Epithelial cell of esophagus (primary cell): ENCODE data around the gene CCDC8.
"Not testable (repeated sequence)": the region's sequence is repeated elsewhere in the genome, so short reads cannot be mapped to it uniquely, and the experiment has no call there.

ENCODE experiments used
- DNase-seq: peaks from one replicate; pipeline ENCODE4 v3.0.0; 2010; ENCODE audit warnings: low read depth
- H3K4me3 ChIP-seq: 2 replicates; pipeline ENCODE4 v1.5.1; 2011; ENCODE audit warnings: mild to moderate bottlenecking, low read length, control low read depth
- TF ChIP-seq, protein P1 (sequence below): IDR thresholded peaks from 2 replicates; pipeline ENCODE4 v1.5.1; 2011; ENCODE audit warnings: low read depth, mild to moderate bottlenecking, low read length, control low read depth, inconsistent platforms; ENCODE audit not compliant: insufficient read depth; ENCODE audit errors: missing control alignments

Gene CCDC8

DNA sequence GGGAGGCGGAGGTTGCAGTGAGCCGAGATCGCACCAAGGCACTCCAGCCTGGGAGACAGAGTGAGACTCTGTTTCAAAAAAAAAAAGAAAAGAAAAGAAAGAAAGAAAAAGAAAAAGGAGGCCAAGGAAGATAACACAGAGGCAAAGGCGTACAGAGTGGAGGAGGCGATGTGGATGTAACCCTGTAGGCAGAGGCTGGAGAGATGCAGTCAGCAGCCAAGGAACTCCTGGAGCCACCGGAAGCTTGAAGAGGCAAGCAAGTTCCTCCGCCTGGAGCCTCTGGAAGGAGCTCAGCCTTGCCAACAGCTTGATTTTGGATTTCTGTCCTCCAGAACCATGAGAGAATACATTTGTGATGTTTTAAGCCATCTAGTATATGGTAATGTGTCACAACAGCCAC, 6.7 kb upstream of the CCDC8 start:
- no peak overlapping the region for H3K4me3 ChIP-seq
- TF ChIP-seq, protein P1, sequence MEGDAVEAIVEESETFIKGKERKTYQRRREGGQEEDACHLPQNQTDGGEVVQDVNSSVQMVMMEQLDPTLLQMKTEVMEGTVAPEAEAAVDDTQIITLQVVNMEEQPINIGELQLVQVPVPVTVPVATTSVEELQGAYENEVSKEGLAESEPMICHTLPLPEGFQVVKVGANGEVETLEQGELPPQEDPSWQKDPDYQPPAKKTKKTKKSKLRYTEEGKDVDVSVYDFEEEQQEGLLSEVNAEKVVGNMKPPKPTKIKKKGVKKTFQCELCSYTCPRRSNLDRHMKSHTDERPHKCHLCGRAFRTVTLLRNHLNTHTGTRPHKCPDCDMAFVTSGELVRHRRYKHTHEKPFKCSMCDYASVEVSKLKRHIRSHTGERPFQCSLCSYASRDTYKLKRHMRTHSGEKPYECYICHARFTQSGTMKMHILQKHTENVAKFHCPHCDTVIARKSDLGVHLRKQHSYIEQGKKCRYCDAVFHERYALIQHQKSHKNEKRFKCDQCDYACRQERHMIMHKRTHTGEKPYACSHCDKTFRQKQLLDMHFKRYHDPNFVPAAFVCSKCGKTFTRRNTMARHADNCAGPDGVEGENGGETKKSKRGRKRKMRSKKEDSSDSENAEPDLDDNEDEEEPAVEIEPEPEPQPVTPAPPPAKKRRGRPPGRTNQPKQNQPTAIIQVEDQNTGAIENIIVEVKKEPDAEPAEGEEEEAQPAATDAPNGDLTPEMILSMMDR: no peak
- DNase-seq: no peak

DNA sequence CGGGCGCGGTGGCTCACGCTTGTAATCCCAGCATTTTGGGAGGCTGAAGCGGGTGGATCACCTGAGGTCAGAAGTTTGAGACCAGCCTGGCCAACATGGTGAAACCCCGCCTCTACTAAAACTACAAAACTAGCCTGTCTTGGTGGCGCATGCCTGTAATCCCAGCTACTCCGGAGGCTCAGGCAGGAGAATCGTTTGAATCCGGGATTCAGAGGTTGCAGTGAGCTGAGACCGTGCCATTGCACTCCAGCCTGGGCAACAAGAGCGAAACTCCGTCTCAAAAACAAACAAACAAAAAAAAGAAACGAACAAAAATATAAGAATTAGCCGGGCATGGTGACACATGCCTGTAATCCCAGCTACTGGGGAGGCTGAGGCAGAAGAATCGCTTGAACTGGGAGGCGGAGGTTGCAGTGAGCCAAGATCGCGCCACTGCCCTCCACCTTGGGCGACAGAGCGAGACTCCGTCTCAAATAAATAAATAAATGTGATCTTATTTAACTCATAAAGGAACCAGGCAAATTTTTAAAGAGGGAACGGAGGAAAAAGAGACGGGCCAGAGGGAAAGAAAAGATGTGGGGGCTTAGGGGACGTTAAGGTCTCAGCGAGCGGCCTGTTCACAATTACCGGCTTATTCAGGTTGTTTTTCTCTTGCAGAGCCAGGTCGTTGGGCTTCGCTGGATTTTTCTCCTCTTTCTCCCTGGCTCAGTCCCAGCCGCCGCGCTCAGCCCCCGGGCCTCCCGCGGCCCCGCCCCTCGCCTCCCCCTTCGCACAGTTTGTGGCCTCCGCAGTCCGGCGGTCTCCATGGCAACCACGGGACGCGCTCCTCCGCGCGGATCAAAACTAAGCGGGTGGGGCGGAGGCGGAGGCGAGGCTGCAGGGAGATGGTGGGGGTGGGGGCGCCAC, 2.7 kb upstream of the CCDC8 start:
- DNase-seq: peak; percentile 60
- H3K4me3 ChIP-seq: peak overlapping the region; percentile 13

DNA sequence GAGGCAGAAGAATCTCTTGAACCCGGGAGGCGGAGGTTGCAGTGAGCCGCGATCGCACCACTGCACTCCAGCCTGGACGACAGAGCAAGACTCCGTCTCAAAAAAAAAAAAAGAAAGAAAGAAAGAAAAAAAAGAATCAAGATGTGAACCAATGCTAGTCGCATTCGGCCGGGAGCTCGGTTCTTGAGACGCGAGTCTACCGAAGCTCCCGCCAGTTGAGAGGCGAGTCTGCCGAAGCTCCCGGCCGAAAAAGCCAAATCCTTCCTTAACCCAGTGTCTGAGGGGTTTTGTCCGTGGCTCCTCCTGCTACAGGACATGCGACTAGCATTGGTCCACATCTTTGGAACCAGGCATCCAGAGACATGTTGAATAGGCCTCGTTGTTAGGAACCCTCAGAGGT, 1.5 kb upstream of the CCDC8 start:
- H3K4me3 ChIP-seq, DNase-seq: not testable (repeated sequence)

DNA sequence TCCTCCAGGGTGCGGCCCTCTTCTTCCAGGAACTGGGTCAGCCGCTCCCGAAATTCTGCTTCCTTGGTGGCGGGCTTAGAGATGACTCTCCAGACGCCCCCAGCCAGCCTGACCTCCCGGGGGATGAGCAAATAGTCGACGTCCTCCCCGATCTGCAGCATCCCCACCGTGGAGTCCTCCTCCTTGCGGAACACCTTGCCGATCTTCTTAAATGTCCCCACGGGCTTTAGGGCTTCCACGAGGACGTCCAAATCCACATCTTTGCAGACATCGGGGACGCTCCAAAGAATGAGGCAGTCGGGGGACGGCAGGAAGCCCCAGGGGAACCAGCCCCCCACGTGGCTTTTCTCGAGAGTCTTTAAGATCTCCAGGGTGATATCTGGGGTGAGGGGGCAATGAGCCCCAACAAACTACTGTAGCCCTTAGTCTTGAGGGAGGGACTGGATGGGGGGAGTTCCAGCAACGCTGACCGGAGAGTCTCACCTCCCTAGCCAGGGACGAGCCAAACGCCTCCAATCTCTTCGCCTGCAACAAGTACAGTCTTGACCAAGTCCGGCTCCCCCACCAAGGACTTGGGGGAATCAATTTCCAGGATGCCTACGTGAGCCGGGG, 608 bp downstream of the CCDC8 start:
- TF ChIP-seq, protein P1: no peak
- DNase-seq: no peak
- peak overlapping the region; percentile 76 for H3K4me3 ChIP-seq

DNA sequence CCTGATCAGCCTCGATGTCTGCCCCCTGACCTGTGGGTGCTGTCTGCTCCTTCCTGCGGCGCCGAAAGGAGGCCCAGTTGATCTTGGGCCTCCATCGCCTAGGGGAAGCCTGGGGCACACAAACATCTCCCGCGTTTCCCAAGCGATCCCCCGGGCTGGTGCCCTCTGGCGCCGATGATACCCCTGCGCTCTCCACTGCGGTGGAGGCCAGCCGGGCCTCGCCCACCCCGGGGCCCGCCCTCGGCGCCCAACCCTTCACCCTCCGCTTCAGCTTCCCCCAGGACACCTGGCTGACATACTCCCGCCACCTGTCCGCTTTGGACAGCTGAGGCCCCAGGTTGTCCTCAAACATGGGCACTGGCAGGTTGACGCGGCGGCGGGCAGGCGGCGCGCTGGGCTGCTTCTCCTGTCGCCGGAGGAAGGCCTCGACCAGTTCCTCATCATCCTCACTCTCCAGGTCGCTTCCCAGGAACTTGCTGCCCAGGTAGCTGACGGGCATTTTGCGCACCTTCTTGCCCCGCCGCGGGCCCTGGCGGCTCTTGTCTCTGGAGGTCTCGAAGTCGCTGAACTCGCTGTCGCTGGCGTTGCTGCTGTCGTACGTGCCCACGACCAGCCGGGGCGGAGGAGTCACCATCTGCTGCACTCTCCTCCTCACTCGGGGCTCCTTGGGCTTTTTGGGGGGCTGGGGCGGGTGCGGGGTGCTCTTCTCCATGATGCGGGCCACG, 1.3 kb downstream of the CCDC8 start:
- TF ChIP-seq, protein P1: peak; percentile 8
- DNase-seq: no peak
- H3K4me3 ChIP-seq: peak overlapping the region; percentile 76

DNA sequence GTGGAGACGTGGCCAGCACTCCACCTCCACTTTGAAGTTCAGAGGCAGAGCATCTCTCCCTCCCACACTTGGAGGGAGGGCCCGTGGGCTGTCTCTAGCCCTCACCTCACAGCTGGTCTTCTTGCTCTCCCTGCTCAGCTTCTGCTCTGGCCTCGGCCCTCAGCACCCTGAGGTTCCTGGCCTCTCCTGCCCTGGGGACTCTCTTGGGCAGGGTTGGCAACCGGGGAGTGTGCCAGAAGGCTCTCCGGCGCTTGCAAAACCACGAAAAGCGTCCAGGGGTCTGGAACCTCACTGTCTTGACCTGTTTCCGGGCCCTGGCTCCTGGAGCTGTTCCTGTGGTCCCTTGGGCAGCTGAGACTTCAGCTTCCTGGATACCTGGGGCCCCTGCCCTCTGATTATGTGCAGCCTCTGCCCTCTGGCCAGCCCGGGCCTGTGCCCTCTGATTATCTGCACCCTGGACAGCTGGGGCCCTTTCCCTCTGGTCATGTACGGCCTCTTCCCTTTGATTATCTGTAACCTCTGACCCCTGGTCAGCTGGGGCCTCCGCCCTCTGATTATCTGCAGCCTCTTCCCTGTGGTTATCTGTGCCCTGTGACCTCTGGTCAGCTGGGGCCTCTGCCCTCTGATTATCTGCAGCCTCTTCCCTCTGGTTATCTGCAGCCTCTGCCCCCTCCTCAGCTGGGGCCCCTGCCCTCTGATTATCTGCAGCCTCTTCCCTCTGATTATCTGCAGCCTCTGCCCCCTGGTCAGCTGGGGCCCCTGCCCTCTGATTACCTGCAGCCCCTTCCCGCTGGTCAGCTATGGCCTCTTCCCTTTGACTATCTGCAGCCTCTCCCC, 2.1 kb downstream of the CCDC8 start:
- H3K4me3 ChIP-seq: peak overlapping the region; percentile 76
- TF ChIP-seq, protein P1: no peak
- no peak for DNase-seq

DNA sequence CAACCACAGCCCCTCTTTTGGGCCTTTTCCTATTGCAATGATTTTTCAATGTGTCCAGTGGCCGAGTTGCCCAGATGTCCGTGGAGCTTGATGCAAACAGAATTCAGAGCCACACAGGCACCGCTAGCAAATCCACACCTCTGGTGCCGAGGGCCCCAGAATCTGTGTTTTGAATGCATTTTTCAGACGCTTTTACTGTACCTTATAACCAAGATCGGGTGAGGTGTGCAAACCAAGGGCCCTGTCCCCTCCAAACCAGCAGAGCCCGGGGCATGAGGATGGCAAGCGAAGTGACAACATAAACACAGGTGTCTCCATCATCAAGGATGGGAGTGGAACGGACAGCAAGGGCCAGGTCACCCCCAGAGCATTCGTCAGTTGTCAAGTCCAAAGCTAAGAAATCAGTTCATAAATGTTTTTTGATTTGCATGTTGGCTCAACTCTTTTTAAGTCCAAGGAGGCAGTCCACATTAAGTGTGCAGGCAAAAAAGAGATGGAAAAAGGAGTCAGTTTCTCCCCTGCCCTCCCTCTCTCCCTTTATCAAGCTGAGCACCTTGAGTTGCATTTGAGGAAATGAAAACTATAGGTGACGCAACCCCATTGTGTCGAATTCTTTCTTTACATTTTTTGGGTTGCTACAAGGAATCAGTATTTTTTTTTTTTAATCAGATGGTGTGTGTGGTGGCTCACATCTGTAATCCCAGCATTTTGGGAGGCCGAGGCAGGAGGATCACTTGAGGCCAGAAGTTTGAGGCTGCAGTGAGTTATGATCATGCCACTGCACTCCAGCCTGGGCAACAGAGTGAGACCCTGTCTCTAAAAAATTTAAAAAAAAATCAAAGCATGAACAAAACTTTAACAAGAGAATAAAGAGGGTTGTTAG, 2.9 kb downstream of the CCDC8 start:
- peak overlapping the region; percentile 76 for H3K4me3 ChIP-seq
- DNase-seq: no peak
- TF ChIP-seq, protein P1: no peak
